ENCODE results near the gene DUSP6. TPM values are rescaled to one million over a fixed set of nuclear protein-coding genes. Genes with fewer than 3 reads are reported as not detected.

The DUSP6 gene
- total and polyA plus RNA-seq, 9 of the 15 experiments (the other 6 are each of a cell fraction or from before 2014, with no cell fraction given), result 0.04 to 0.60 (median 0.08) TPM; not detected in 2

DNA sequence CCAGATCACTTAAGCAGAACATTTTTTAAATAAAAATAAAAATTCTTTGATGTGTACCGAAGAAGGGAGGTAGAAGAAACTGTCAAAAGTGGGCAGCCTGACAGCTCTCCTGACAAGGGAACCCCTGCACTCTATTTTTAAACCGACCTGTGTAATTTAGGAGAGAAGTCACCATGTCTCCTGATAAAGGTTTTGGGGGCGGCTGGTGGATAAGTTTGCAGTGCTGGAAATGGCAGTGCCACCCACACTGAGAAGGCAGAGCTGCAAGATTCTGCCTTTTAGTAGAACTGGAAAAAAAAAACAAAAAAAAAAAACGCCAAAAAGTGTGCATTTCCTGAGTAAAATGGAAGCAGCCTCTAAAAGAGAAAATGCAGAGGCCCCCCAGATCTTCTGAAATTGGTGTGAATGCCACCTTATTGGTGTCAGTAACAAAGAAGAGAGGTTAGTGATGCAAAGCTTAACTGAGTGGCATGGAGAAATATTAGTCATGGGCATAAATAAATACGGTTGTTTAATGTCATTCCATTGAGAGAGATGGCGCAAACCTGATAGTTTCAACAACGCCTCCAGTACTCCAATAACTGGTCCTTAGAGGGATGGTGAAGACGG is 24.7 kb downstream of the DUSP6 start:
- Histone ChIP-seq H3K9ac (ENCODE audit: insufficient read depth in 1 of 2, low read depth in 2 of 2, low read length in 2 of 2) (no peak overlapping the region), H3K4me1 (replicated peaks in 1 of 2; ENCODE audit: control insufficient read depth in 2 of 2, insufficient read depth in 2 of 2, low read length in 2 of 2) (peaks cover 0 to 7% of the 10 kb centered on the region in 2 experiments; a peak in 2 of 5 replicates), H3K36me3 (ENCODE audit: control insufficient read depth, insufficient read depth, low read length) (no peaks in the 10 kb centered on the region), H2AFZ (ENCODE audit: low read depth, low read length) (peak overlapping the region; percentile 28), H3K27me3 (ENCODE audit: control insufficient read depth in 2 of 2, insufficient read depth in 2 of 2, low read length in 2 of 2) (no peaks in the 10 kb centered on the region; a peak in 1 of 5 replicates), H4K20me1 (replicated peaks; ENCODE audit: control insufficient read depth, insufficient read depth, low read length) (no peaks in the 10 kb centered on the region), H3K4me3 (no peak overlapping the region), H3K27ac (ENCODE audit: extremely low read depth, low read depth, low read length) (no peak overlapping the region), H3K9me3 (replicated peaks; ENCODE audit: control insufficient read depth, insufficient read depth, low read depth, low read length) (no peaks in the 10 kb centered on the region), H3K9me1 (ENCODE audit: control insufficient read depth, insufficient read depth, low read length) (no peaks in the 10 kb centered on the region), H3K4me2 (ENCODE audit: insufficient read depth, low read length) (no peak overlapping the region), H3K79me2 (ENCODE audit: control insufficient read depth, insufficient read depth, low read length) (no peaks in the 10 kb centered on the region)
- FAIRE-seq (no peak), ATAC-seq (no peak), DNase-seq (ENCODE audit: extremely low read depth in 1 of 4, low spot score in 3 of 4) (no peak)
- ChIA-PET CTCF (ENCODE audit: low intra/inter-chr PET ratio) (no interaction called here), POLR2A (interaction anchor here (0.6 kb wide), 1 partner anchor 11 kb away, joined by 3 read pairs; no protein-coding TSS in a partner anchor)
- TF ChIP-seq RHOXF2B (CRISPR knock-in tag; conservative IDR thresholded peaks at IDR 0.05) (no peak), ZFP36 (IDR thresholded peaks at IDR 0.05; ENCODE audit: low read depth, low read length, partially characterized antibody) (no peak), NR4A1 (CRISPR knock-in tag; IDR thresholded peaks at IDR 0.05) (no peak), NR4A1 (tag; IDR thresholded peaks at IDR 0.05) (0 out of 2 replicates have a peak, but pooled peaks have one; percentile 13), ZNF76 (CRISPR knock-in tag; IDR thresholded peaks at IDR 0.05; ENCODE audit: borderline replicate concordance) (no peak), KLF10 (CRISPR knock-in tag; IDR thresholded peaks at IDR 0.05) (no peak)
- TF ChIP-seq, protein P1, sequence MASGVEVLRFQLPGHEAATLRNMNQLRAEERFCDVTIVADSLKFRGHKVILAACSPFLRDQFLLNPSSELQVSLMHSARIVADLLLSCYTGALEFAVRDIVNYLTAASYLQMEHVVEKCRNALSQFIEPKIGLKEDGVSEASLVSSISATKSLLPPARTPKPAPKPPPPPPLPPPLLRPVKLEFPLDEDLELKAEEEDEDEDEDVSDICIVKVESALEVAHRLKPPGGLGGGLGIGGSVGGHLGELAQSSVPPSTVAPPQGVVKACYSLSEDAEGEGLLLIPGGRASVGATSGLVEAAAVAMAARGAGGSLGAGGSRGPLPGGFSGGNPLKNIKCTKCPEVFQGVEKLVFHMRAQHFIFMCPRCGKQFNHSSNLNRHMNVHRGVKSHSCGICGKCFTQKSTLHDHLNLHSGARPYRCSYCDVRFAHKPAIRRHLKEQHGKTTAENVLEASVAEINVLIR (CRISPR knock-in tag; IDR thresholded peaks at IDR 0.05), result no peak
- WGBS (ENCODE audit: insufficient coverage, low coverage, missing lambda C conversion rate), result 21% methylated on average over 8 of the region's 8 CpGs
- BruUV-seq (replicated peaks), result no TSS peak
- in situ Hi-C loops (cut with MboI) (loop anchor here (5.0 kb wide), 1 partner anchor 45 kb away; no protein-coding TSS in a partner anchor), intact Hi-C loops (cut with micrococcal nuclease) (no loop called here)

Data from K562 (cell line).